HL-60 (cell line): ENCODE measurements around the gene LDLRAD3.

Experiments used
- DNase-seq, 2 experiments: peaks; one replicate each; pipeline ENCODE4 v3.0.0-alpha.2; 2010 to 2020; ENCODE audit warnings: low read depth in 1 of 2, low spot score in 1 of 2
- H3K27ac ChIP-seq: fragments of 250-450 bp; sonication (Bioruptor Pico); replicated peaks from 2 replicates; pipeline ENCODE4 v1.5.1; 2020; ENCODE audit warnings: mild to moderate bottlenecking, moderate library complexity
- H3K27me3 ChIP-seq: fragments of 250-450 bp; sonication (Bioruptor Pico); 2 replicates; pipeline ENCODE4 v1.5.1; 2021; ENCODE audit warnings: mild to moderate bottlenecking, moderate library complexity; ENCODE audit not compliant: insufficient read depth, poor library complexity, severe bottlenecking
- H3K4me3 ChIP-seq: replicated peaks from 2 replicates; pipeline ENCODE4 v1.5.1; 2011; ENCODE audit warnings: mild to moderate bottlenecking, control low read depth, low read length; ENCODE audit not compliant: insufficient read depth
- CTCF ChIP-seq: IDR thresholded peaks from one replicate; pipeline ENCODE4 v1.5.1; 2011; ENCODE audit warnings: low read length, control low read depth, inconsistent platforms; ENCODE audit not compliant: insufficient read depth
- GABPA ChIP-seq: IDR thresholded peaks from 2 replicates; pipeline ENCODE4 v1.6.1; 2012; ENCODE audit warnings: low read depth
- POLR2AphosphoS5 ChIP-seq: IDR thresholded peaks from 2 replicates; pipeline ENCODE4 v1.6.1; 2012; ENCODE audit warnings: low read depth
- REST ChIP-seq: IDR thresholded peaks from 2 replicates; pipeline ENCODE4 v1.6.1; 2012; ENCODE audit warnings: low read depth; ENCODE audit not compliant: insufficient replicate concordance
- SPI1 ChIP-seq: IDR thresholded peaks from 2 replicates; pipeline ENCODE4 v1.6.1; 2012; ENCODE audit warnings: low read depth, mild to moderate bottlenecking, borderline replicate concordance

The LDLRAD3 gene

GRCh38 chr11:36264973-36265344 is 321.1 kb downstream of the LDLRAD3 start:
- no peak overlapping the region for H3K4me3 ChIP-seq
- no peak for DNase-seq
- peaks cover 5% of the 10 kb centered on the region for H3K27me3 ChIP-seq
- TF ChIP-seq CTCF (no peak), SPI1 (no peak), REST (no peak), GABPA (no peak), POLR2AphosphoS5 (no peak)
- H3K27ac ChIP-seq: no peak overlapping the region

DNA sequence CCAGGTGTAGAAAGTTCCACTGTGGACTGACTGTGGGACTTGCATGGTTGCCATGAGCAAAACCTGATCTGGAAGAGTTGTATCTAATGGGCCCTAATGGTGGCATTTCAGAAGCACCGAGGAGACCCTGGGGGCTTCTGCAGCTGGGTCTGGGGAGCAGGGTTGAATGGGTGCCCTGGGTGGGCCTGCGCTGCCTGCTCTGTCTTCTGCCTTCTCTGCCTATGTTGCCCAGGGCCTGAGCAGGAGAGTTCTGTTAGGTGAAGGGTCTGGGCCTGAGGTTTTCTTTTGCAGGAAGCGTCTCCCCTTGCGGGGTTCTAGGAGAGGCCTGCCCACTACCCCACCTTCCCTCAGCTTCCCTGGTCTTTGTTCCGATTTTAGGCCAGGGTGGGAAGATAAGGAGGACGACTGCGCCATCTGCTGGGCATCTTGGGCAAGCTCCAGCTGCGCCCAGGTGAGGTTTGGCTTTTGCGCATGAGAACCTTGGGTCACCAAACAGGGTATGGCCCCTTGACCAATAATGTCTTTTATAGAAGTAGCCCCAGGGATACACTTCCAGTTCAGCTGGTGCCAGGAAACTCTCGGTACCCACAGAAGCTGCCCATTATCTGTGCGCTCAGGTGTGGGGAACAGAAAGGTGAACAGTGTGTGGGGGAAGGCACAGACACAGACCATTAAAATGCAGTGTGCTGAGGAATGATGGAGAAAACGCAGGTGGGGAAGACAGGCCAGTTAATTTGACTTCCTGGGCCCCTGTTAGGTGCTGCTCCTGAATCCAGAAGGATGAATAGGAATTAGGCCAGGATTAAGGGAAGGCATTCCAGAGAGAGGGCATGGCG is 322.1 kb downstream of the LDLRAD3 start:
- H3K4me3 ChIP-seq: no peak overlapping the region
- DNase-seq: peak in 1 of 2 experiments; percentile 49
- TF ChIP-seq CTCF (peak; percentile 87), REST (no peak)

GRCh38 chr11:36266767-36267166 is 322.9 kb downstream of the LDLRAD3 start:
- no peak for TF ChIP-seq SPI1
- TF ChIP-seq CTCF: no peak
- no peak for TF ChIP-seq POLR2AphosphoS5
- TF ChIP-seq REST: no peak
- no peak for TF ChIP-seq GABPA
- H3K27me3 ChIP-seq: peaks cover 2% of the 10 kb centered on the region
- no peak for DNase-seq
- no peak overlapping the region for H3K27ac ChIP-seq
- H3K4me3 ChIP-seq: no peak overlapping the region

More for the DNA sequence above, 322.1 kb downstream of the LDLRAD3 start:
- Histone ChIP-seq H3K27ac (no peak overlapping the region), H3K27me3 (peaks cover 3% of the 10 kb centered on the region)
